Skin epidermis (tissue), 12 donors: Measurements from ENCODE around the gene CD300LG.
"Not testable (repeated sequence)": the region's sequence is repeated elsewhere in the genome, so short reads cannot be mapped to it uniquely, and the experiment has no call there.

Experiments used
- H3K27ac ChIP-seq, 21 experiments: fragments of 200-600 bp; sonication (generic) in 11 of 21; one replicate each; pipeline ENCODE4 v1.5.0; 2020; ENCODE audit warnings: mild to moderate bottlenecking in 3 of 21, inconsistent platforms in 2 of 21, moderate library complexity in 2 of 21
- H3K4me3 ChIP-seq, 7 experiments: fragments of 200-600 bp; sonication (generic) in 2 of 7; one replicate each; pipeline ENCODE4 v1.5.0; 2020; ENCODE audit warnings: inconsistent platforms in 2 of 7, mild to moderate bottlenecking in 2 of 7, moderate library complexity in 1 of 7

CD300LG gene

DNA sequence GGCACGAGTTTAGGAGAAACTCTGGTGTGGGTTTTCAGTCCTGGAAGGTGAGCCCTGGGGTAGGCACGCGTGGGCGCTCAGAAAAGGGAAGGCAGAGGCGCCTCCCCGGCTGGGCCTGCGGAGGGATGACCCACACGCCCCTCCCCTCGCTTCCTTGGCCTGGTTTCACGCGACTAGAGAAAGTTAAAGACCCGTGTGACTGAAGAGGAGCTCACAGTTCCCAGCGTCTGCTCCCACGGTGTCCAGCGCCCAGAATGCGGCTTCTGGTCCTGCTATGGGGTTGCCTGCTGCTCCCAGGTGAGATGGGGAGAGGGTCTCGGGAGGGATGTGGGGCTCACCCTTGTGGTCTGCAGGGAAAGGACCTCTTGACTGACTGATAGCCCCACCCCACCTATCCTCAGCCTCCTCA lies at the start of gene CD300LG:
TSS of gene CD300LG (plus strand) at position 214 of the 409 bp plus-strand sequence. CDS start at position 255, 41 bp downstream.
- Histone ChIP-seq H3K27ac (peak within 1 kb of the TSS in 1 of 21 experiments; percentile 28), H3K4me3 (no peak within 1 kb of the TSS)

DNA sequence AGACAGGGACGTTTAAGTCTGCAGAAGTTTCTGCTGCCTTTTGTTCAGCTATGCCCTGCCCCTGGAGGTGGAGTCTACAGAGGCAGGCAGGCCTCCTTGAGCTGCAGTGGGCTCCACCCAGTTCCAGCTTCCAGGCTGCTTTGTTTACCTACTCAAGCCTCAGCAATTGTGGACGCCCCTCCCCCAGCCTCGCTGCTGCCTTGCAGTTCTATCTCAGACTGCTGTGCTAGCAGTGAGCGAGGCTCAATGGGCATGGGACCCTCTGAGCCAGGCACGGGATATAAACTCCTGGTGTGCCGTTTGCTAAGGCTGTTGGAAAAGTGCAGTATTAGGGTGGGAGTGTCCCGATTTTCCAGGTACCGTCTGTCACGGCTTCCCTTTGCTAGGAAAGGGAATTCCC lies 49.0 kb upstream of the CD300LG start:
- not testable (repeated sequence) for H3K4me3 ChIP-seq, H3K27ac ChIP-seq

DNA sequence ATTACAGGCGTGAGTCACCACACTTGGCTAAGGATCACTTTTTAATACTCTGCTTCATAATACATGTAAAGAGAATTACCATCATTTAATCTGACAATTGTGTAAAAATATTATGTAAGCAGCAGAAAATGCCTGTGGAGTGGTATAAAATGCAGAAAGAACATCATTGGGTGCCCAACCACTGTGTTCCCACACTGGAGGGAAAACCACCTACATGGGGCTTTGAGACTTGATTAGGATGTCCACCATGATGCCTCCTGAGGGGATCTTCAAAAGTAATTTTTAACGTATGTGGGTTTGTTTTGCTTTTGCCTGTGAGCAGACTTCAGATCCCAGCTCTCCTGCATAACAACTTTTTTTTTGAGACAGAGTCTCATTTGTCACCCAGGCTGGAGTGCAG lies 47.9 kb upstream of the CD300LG start:
- H3K27ac ChIP-seq: no peak overlapping the region
- H3K4me3 ChIP-seq: no peak overlapping the region

- Histone ChIP-seq H3K27ac (no peak overlapping the region), H3K4me3 (no peak overlapping the region)
These were observed 46.2 kb upstream of the CD300LG start for GRCh38 chr17:43800736-43801135.

- no peak overlapping the region for H3K4me3 ChIP-seq
- H3K27ac ChIP-seq: no peak overlapping the region
These were observed 45.1 kb upstream of the CD300LG start for GRCh38 chr17:43801844-43802243.

DNA sequence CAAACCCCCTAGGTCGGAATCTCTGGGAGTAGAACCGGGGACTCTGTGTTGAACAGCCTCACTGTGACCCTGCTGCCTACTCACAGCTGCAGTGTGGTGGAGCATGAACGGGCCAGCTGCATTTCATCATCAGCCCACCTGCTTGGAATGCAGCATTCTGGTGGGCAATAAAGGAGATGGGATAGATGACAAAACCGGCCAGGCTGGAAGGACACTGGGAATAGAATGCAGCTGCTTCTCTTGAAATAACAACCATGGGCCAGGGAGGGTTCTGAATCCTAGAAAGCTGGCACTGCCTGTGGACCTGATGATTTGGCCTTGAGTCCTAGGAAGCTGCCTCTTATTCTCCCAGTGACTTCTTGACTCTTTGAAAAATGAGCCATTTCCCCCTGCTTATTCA lies 43.2 kb upstream of the CD300LG start:
- H3K27ac ChIP-seq: no peak overlapping the region

DNA sequence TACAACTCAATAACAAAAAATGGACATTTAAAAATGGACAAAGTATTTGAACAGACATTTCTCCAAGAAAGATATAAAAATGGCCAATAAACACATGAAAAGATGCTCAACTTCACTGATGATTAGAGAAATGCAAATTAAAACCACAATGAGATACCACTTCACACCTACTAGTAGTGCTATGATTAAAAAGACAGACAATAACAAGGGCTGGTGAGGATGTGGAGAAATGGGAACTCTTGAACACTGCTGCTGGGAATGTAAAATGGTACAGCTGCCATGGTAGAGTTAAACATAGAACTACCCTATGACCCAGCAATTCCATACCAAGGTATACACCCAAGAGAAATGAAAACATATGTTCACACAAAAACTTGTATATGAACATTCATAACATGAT lies 41.9 kb upstream of the CD300LG start:
- Histone ChIP-seq H3K27ac (no peak overlapping the region), H3K4me3 (no peak overlapping the region)

More for the DNA sequence above, 43.2 kb upstream of the CD300LG start:
- H3K4me3 ChIP-seq: no peak overlapping the region

DNA sequence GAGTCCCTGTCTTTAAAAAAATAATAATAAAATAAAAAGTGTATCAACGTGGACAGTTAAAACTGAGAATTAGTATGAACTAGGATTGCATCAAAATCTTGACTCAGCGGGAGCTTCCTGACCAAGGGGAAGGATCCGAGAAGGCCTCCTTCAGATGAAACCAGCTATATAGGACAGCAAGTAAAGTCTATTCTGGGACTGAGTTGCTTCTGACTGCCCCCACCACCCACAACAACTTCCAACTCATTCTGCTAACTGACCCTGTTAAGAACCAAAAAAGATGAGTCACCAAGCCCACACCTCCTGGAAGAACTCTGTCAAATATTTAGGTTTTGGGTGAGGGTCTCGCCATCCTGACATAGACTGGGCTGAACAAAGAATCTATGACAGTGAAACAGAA lies 38.9 kb upstream of the CD300LG start:
- Histone ChIP-seq H3K27ac (no peak overlapping the region), H3K4me3 (no peak overlapping the region)

DNA sequence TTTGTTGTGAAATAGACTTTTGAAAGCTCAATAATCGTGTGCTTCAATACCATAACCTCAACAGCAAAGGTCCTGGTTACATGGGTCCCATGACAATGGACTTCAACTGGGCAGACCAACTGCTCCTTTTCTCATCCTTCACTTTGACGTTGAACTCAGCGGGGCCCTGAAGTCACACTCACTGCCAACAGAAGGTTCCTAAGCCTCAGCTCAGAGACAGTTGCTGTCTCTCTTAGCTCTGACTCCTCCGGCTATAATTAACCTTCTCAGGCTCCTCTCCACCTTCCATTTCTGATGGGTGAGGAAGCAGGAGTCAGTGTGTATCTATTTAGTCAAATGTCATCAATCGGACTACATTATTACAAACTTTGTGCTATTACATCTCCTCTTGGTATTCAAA lies 37.9 kb upstream of the CD300LG start:
- H3K4me3 ChIP-seq: no peak overlapping the region
- no peak overlapping the region for H3K27ac ChIP-seq

DNA sequence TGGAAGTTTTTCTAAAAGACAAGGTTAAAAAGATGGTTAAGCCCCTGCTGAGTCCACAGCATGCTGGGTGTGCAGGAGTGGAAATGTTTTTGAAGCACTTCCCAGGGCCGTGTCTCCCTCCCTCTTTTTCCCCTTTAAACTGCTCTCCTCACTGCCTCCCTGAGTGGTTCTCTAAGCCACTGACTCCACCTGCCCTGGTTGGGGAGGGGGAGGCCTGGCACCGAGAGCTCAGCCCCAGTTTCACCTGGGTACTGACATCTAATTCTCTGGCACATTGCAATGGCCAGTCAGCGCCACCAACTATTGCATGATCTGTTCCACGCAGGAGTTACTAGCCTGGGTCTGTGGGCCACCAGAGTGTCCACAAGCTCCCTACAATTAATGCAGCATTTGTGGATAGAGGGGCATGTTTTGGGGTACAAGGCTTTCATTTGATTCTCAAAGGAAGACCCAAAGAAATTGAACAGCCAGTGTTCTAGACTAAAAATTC lies 36.7 kb upstream of the CD300LG start:
- no peak overlapping the region for H3K27ac ChIP-seq

GRCh38 chr17:43810823-43811222 lies 36.2 kb upstream of the CD300LG start:
- Histone ChIP-seq H3K4me3 (no peak overlapping the region), H3K27ac (no peak overlapping the region)

More for the DNA sequence above, 36.7 kb upstream of the CD300LG start:
- no peak overlapping the region for H3K4me3 ChIP-seq

GRCh38 chr17:43812396-43813265 lies 34.3 kb upstream of the CD300LG start:
- no peak overlapping the region for H3K27ac ChIP-seq
- no peak overlapping the region for H3K4me3 ChIP-seq

GRCh38 chr17:43813386-43813785 lies 33.6 kb upstream of the CD300LG start:
- no peak overlapping the region for H3K27ac ChIP-seq
- H3K4me3 ChIP-seq: no peak overlapping the region

DNA sequence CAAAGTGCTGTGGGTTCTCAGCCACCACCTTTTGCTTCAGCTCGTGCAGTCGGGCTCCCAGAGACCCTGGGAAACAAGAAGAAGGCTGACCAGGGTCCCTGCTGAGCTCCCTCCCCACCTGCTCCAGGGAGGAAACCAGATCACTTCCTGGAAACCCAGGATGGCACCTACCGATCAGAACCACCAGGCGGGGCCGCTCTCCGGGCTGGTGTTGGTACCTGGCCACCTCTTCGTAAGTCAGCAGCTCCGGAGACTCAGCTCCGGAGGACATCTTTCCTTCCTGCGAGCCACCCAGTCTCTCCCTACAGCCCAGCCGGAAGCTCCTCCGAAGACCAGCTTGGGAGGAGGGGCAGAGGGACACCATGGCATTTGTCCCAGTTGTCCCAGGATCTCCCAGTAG lies 33.0 kb upstream of the CD300LG start:
- Histone ChIP-seq H3K27ac (no peak overlapping the region), H3K4me3 (no peak overlapping the region)

- no peak overlapping the region for H3K27ac ChIP-seq
- H3K4me3 ChIP-seq: no peak overlapping the region
These were observed 32.3 kb upstream of the CD300LG start for GRCh38 chr17:43814714-43815113.

GRCh38 chr17:43816336-43817320 lies 30.3 kb upstream of the CD300LG start:
- no peak overlapping the region for H3K27ac ChIP-seq
- H3K4me3 ChIP-seq: no peak overlapping the region

DNA sequence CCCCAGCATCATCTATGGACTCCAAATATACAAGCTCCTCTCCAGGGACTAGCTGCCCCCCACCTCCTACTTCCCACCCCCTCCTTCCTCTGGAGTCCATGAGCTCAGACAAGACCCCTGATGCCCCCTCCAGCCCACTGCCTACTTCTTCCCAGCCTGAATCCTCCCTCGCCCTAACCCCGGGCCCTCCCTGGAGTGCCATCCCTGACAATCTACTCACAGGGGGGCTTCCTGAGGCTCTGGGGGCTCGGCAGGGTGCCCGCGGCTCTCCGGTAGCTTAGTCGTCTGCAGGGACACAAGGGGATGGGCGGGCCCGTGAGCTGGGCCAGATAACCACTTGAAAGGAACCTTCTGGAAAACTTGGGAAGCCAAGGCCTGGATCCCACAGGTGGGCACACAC lies 29.1 kb upstream of the CD300LG start:
- no peak overlapping the region for H3K27ac ChIP-seq
- no peak overlapping the region for H3K4me3 ChIP-seq

GRCh38 chr17:43818966-43819365 lies 28.0 kb upstream of the CD300LG start:
- Histone ChIP-seq H3K27ac (no peak overlapping the region), H3K4me3 (no peak overlapping the region)

- no peak overlapping the region for H3K27ac ChIP-seq
- H3K4me3 ChIP-seq: no peak overlapping the region
These were observed 26.2 kb upstream of the CD300LG start for GRCh38 chr17:43820759-43821158.

DNA sequence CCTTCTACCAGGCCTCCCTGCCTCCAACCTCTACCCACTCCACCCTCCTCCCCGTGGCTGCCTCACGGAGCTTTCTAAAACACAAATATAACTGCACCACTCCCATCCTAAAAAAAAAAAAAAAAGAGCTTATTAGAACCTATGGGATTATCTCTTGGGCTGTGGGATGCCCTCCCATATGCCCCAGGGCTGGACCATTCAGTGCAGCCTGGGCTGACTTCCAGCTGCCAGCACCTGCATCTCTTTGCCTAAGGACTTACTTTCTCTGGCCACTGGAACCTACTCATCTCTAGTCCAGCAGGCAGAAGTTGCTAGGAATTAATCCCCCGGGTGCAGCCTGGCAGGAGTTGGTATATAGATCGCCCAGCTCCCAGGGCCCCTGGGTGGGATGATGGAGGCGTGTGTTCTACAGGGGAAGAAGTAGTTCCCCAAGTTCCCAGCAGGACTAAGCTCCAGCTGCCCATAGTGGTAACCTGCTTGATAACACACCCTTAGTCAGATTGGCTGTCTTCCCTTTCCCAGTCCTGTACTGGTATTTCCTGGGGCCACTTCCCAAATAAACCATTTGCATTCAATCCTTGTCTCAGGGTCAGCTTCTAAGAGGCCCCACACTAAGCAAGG lies 24.3 kb upstream of the CD300LG start:
- H3K27ac ChIP-seq: no peak overlapping the region

More for the DNA sequence above, 24.3 kb upstream of the CD300LG start:
- H3K4me3 ChIP-seq: no peak overlapping the region
